Esophagus squamous epithelium (tissue), 5 donors: Measurements from ENCODE around the gene PFKL. TPM values are rescaled to one million over a fixed set of nuclear protein-coding genes. Genes with fewer than 3 reads are reported as not detected.

Experiments used
- DNase-seq: peaks from one replicate; lab custom pipeline; 2025; lab: John Stamatoyannopoulos, UW
- H3K27ac ChIP-seq, 4 donors: fragments of 200-600 bp; sonication (generic); one replicate each; pipeline ENCODE4 v1.5.1; 2016 to 2019; ENCODE audit warnings: mild to moderate bottlenecking in 1 of 4
- H3K27me3 ChIP-seq, 4 donors: fragments of 200-600 bp; sonication (generic); 1 replicate in 3 of 4; 2 replicates in 1 of 4; pipeline versions ENCODE4 v1.5.1 to v1.6.0; 2017 to 2021; ENCODE audit warnings: antibody characterized with exemption in 1 of 4
- H3K36me3 ChIP-seq, 3 donors: fragments of 200-600 bp; sonication (generic); one replicate each; pipeline ENCODE4 v1.5.1; 2016 to 2019
- H3K4me1 ChIP-seq, 3 donors: fragments of 200-600 bp; sonication (generic); one replicate each; pipeline ENCODE4 v1.5.1; 2017 to 2019
- H3K4me3 ChIP-seq, 4 donors: fragments of 200-600 bp; sonication (generic); 1 replicate in 3 of 4; 2 replicates in 1 of 4; pipeline ENCODE4 v1.5.1; 2016 to 2019; ENCODE audit warnings: mild to moderate bottlenecking in 2 of 4, moderate library complexity in 1 of 4
- H3K9me3 ChIP-seq, 3 donors: fragments of 200-600 bp; sonication (generic); one replicate each; pipeline ENCODE4 v1.5.1; 2016 to 2019
- CTCF ChIP-seq, 6 experiments: fragments of 450-650 bp in 4 of 6; fragments of 200-600 bp in 2 of 6; sonication (generic) in 2 of 6; IDR thresholded peaks; one replicate each; pipeline ENCODE4 v1.5.1; 2016 to 2019; ENCODE audit warnings: antibody characterized with exemption in 6 of 6, mild to moderate bottlenecking in 4 of 6, moderate library complexity in 4 of 6
- POLR2A ChIP-seq, 4 donors: fragments of 450-650 bp; IDR thresholded peaks; one replicate each; pipeline ENCODE4 v1.6.1; 2017; ENCODE audit warnings: antibody characterized with exemption in 4 of 4, mild to moderate bottlenecking in 4 of 4, moderate library complexity in 3 of 4
- whole genome bisulfite sequencing, 2 donors: methylation state at CpG; one replicate each; pipeline ENCODE4 v1.1.5; 2018; 5-methylcytosine and 5-hydroxymethylcytosine counted together
- intact Hi-C: fragments of 100-400 bp; cut with DNase I; formaldehyde crosslinking; loops from one replicate; pipeline ENCODE4 v1.15.0; 2022
- total RNA-seq, 4 donors: library from RNA; depleted of rRNA; stranded (reverse); fragments of >200 nt; gene quantifications; one replicate each; pipeline ENCODE4 v1.1.0, GENCODE V29; 2016
- donor health status: DM: yes; HTN: yes; CAD: no.

The PFKL gene
- total RNA-seq, 4 donors from 2014 or later, result 81.3 to 135 (median 94.6) TPM

DNA sequence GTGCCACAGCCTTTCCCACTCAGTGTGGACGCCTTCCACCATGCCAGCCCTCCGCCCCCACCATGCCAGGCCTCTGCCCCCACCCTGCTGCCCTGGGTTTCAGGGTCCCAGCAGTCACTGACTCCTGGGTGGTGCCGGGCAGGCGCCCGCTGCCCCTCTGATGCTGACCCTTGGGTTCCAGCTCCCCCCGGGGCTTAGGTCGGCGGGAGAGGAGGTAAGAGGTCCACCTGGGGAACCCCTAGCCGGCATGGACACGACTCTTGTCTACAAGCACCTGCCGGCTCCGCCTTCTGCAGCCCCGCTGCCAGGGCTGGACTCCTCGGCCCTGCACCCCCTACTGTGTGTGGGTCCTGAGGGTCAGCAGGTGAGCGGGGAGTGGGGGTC is 7.0 kb upstream of the PFKL start:
- H3K27me3 ChIP-seq, result peaks cover 0 to 83% (median 0%) of the 10 kb centered on the region in 4 donors
- WGBS, 2 donors, result no CpG with 5 or more reads among the region's 15 CpGs
- no peaks in the 10 kb centered on the region for H3K36me3 ChIP-seq
- peaks cover 3 to 24% (median 14%) of the 10 kb centered on the region in 3 donors for H3K4me1 ChIP-seq
- no peak for TF ChIP-seq POLR2A (IDR thresholded peaks at IDR 0.05)
- TF ChIP-seq CTCF (IDR thresholded peaks at IDR 0.05), result no peak
- no peaks in the 10 kb centered on the region for H3K9me3 ChIP-seq
- no peak overlapping the region for H3K27ac ChIP-seq
- DNase-seq, result no peak
- intact Hi-C loops, result no loop called here
- no peak overlapping the region for H3K4me3 ChIP-seq

- no peak overlapping the region for H3K4me3 ChIP-seq
- peaks cover 0 to 74% (median 0%) of the 10 kb centered on the region in 4 donors for H3K27me3 ChIP-seq
- no peaks in the 10 kb centered on the region for H3K36me3 ChIP-seq
- DNase-seq, result no peak
- intact Hi-C loops, result no loop called here
- WGBS, 2 donors, result 36 to 76% methylated on average over 5 to 15 of the region's 33 CpGs
- no peak overlapping the region for H3K27ac ChIP-seq
- H3K4me1 ChIP-seq, result peaks cover 5 to 33% (median 14%) of the 10 kb centered on the region in 3 donors
- TF ChIP-seq POLR2A (IDR thresholded peaks at IDR 0.05) (no peak), CTCF (IDR thresholded peaks at IDR 0.05) (no peak)
- H3K9me3 ChIP-seq, result no peaks in the 10 kb centered on the region
These were observed 6.2 kb upstream of the PFKL start for GRCh38 chr21:44293551-44294231.

DNA sequence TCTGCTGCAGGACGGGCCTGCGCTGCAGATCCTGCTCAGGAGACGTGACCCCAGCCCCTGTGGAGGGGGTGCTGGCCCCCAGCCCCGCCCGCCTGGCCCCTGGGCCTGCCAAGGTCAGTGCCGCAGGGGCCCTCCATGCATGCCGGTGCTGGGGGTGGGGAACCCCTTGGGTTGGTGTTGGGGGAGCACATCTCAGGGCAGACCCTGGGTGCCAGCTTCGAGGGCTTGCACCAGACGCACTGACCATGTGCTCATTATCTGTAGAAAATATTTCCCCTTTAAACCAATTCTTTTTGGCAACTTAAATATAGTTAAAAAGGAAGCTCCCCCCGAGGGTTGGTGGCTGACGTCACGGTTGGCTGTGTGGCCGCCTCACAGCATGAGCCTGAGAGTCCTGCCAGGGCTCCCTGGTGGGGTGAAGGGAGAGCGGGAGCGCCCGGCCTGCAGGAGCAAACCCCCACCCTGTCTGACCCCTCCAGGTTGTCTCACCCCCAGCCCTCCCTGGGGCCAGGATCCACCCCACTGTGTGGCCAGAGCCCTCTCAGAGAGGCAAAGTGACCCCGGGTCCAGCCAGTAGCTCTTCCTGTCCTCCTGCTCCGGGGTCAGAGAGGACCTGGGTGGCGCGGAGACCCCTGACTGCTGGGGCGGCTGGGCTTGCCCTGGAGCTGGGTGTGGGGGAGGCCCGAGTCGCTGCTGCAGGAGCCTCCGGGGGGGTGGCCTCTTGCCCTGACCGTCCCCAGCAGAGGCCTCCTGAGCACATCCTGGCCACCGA is 5.3 kb upstream of the PFKL start:
- intact Hi-C loops, result no loop called here
- no peak for TF ChIP-seq POLR2A (IDR thresholded peaks at IDR 0.05)
- H3K27ac ChIP-seq, result no peak overlapping the region
- no peak for DNase-seq
- no peaks in the 10 kb centered on the region for H3K9me3 ChIP-seq
- H3K27me3 ChIP-seq, result peaks cover 0 to 69% (median 0%) of the 10 kb centered on the region in 4 donors
- H3K4me1 ChIP-seq, result peaks cover 9 to 42% (median 14%) of the 10 kb centered on the region in 3 donors
- 4 to 48% methylated on average over 4 to 7 of the region's 26 CpGs for whole genome bisulfite sequencing, 2 donors
- H3K4me3 ChIP-seq, result no peak overlapping the region
- H3K36me3 ChIP-seq, result no peaks in the 10 kb centered on the region

GRCh38 chr21:44295163-44295573 is 4.7 kb upstream of the PFKL start:
- Histone ChIP-seq H3K4me1 (peaks cover 9 to 43% (median 14%) of the 10 kb centered on the region in 3 donors), H3K36me3 (no peaks in the 10 kb centered on the region), H3K27me3 (peaks cover 0 to 63% (median 0%) of the 10 kb centered on the region in 4 donors), H3K9me3 (no peaks in the 10 kb centered on the region), H3K4me3 (no peak overlapping the region), H3K27ac (no peak overlapping the region)
- no peak for TF ChIP-seq CTCF (IDR thresholded peaks at IDR 0.05)
- TF ChIP-seq POLR2A (IDR thresholded peaks at IDR 0.05), result no peak
- no peak for DNase-seq
- WGBS, 2 donors, result 22 to 27% methylated on average over 4 to 6 of the region's 14 CpGs
- intact Hi-C loops, result no loop called here

DNA sequence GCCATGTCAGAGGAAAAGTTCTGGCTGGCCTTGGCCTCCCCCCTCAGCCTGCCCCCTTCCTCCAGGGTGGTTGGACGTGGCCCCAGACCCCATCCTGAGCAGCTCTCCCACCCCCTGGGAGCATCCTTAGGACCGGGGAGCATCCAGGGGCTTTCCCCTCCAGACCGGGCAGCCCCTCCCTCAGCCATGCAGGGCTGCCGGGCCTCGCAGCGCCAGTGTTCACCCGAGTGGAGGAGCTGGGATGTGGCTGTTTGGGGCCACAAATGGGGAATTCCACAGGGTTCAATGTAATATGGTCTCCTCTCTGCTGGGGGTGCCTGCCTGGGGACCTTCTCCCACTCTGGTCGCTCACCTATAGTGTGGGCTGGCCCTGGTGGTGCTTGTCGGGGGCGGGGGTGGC is 4.2 kb upstream of the PFKL start:
- H3K4me3 ChIP-seq, result no peak overlapping the region
- H3K36me3 ChIP-seq, result no peaks in the 10 kb centered on the region
- no peak for DNase-seq
- intact Hi-C loops, result no loop called here
- peaks cover 0 to 59% (median 0%) of the 10 kb centered on the region in 4 donors for H3K27me3 ChIP-seq
- TF ChIP-seq CTCF (IDR thresholded peaks at IDR 0.05), result no peak
- no peak for TF ChIP-seq POLR2A (IDR thresholded peaks at IDR 0.05)
- peaks cover 10 to 46% (median 14%) of the 10 kb centered on the region in 3 donors for H3K4me1 ChIP-seq
- no peaks in the 10 kb centered on the region for H3K9me3 ChIP-seq
- no peak overlapping the region for H3K27ac ChIP-seq
- WGBS, 2 donors, result 59% methylated on average over 3 of the region's 10 CpGs; no CpG with 5 or more reads in 1 of the 2 donors
